ENCODE results near the gene ZNF423.

ZNF423 gene

GRCh38 chr16:49473773-49474172, 382.1 kb downstream of the ZNF423 start:
- DNase-seq (ENCODE audit: low read depth, low spot score), result no peak
- no peak overlapping the region for H3K27ac ChIP-seq

- DNase-seq (ENCODE audit: low read depth, low spot score), result no peak
- no peak overlapping the region for H3K27ac ChIP-seq
These were observed 382.8 kb downstream of the ZNF423 start for GRCh38 chr16:49473131-49473530.

- no peak for DNase-seq (ENCODE audit: low read depth, low spot score)
- no peak overlapping the region for H3K27ac ChIP-seq
These were observed 383.3 kb downstream of the ZNF423 start for GRCh38 chr16:49472598-49472997.

GRCh38 chr16:49471038-49471727, 384.7 kb downstream of the ZNF423 start:
- no peak for DNase-seq (ENCODE audit: low read depth, low spot score)
- no peak overlapping the region for H3K27ac ChIP-seq

- H3K27ac ChIP-seq, result no peak overlapping the region
- no peak for DNase-seq (ENCODE audit: low read depth, low spot score)
These were observed 385.4 kb downstream of the ZNF423 start for GRCh38 chr16:49470513-49470991.

- H3K27ac ChIP-seq, result no peak overlapping the region
- no peak for DNase-seq (ENCODE audit: low read depth, low spot score)
These were observed 385.9 kb downstream of the ZNF423 start for GRCh38 chr16:49469930-49470451.

- H3K27ac ChIP-seq, result no peak overlapping the region
- no peak for DNase-seq (ENCODE audit: low read depth, low spot score)
These were observed 386.6 kb downstream of the ZNF423 start for GRCh38 chr16:49469311-49469670.

GRCh38 chr16:49468611-49469310, 387.2 kb downstream of the ZNF423 start:
- no peak overlapping the region for H3K27ac ChIP-seq
- DNase-seq (ENCODE audit: low read depth, low spot score), result no peak

GRCh38 chr16:49467540-49468372, 388.2 kb downstream of the ZNF423 start:
- DNase-seq (ENCODE audit: low read depth, low spot score), result no peak
- H3K27ac ChIP-seq, result no peak overlapping the region

- no peak for DNase-seq (ENCODE audit: low read depth, low spot score)
- no peak overlapping the region for H3K27ac ChIP-seq
These were observed 389.0 kb downstream of the ZNF423 start for GRCh38 chr16:49466881-49467280.

GRCh38 chr16:49466529-49466831, 389.4 kb downstream of the ZNF423 start:
- DNase-seq (ENCODE audit: low read depth, low spot score), result no peak
- no peak overlapping the region for H3K27ac ChIP-seq

- no peak for DNase-seq (ENCODE audit: low read depth, low spot score)
These were observed 390.0 kb downstream of the ZNF423 start for GRCh38 chr16:49465661-49466528.

GRCh38 chr16:49464877-49465504, 390.9 kb downstream of the ZNF423 start:
- DNase-seq (ENCODE audit: low read depth, low spot score), result no peak
- H3K27ac ChIP-seq, result no peak overlapping the region

More at GRCh38 chr16:49465661-49466528, 390.0 kb downstream of the ZNF423 start:
- no peak overlapping the region for H3K27ac ChIP-seq

- no peak overlapping the region for H3K27ac ChIP-seq
These were observed 391.8 kb downstream of the ZNF423 start for GRCh38 chr16:49464093-49464492.

GRCh38 chr16:49463529-49463928, 392.4 kb downstream of the ZNF423 start:
- H3K27ac ChIP-seq, result no peak overlapping the region

More at GRCh38 chr16:49464093-49464492, 391.8 kb downstream of the ZNF423 start:
- DNase-seq (ENCODE audit: low read depth, low spot score), result no peak

GRCh38 chr16:49462989-49463371, 392.9 kb downstream of the ZNF423 start:
- no peak overlapping the region for H3K27ac ChIP-seq
- no peak for DNase-seq (ENCODE audit: low read depth, low spot score)

More at GRCh38 chr16:49463529-49463928, 392.4 kb downstream of the ZNF423 start:
- no peak for DNase-seq (ENCODE audit: low read depth, low spot score)

GRCh38 chr16:49462362-49462988, 393.4 kb downstream of the ZNF423 start:
- no peak for DNase-seq (ENCODE audit: low read depth, low spot score)
- no peak overlapping the region for H3K27ac ChIP-seq

- DNase-seq (ENCODE audit: low read depth, low spot score), result no peak
These were observed 394.4 kb downstream of the ZNF423 start for GRCh38 chr16:49461517-49461951.

More at GRCh38 chr16:49461517-49461951, 394.4 kb downstream of the ZNF423 start:
- no peak overlapping the region for H3K27ac ChIP-seq

Data from epithelial cell of prostate (primary cell).